Endothelial cell (in vitro differentiated cells): ENCODE results near the gene VTI1A. TPM values are rescaled to one million over a fixed set of nuclear protein-coding genes. Genes with fewer than 3 reads are reported as not detected.

Experiments used
- DNase-seq: peaks from one replicate; pipeline ENCODE4 v3.0.0; 2021; ENCODE audit warnings: low spot score
- H3K27ac Mint-ChIP-seq: one replicate; pipeline ENCODE4 v1.8.0; 2021; ENCODE audit warnings: mixed read lengths, inconsistent platforms; ENCODE audit not compliant: unreplicated experiment
- H3K27me3 Mint-ChIP-seq: one replicate; pipeline ENCODE4 v1.8.0; 2021; ENCODE audit warnings: mild to moderate bottlenecking, moderate library complexity, mixed read lengths, inconsistent platforms; ENCODE audit not compliant: unreplicated experiment
- H3K36me3 Mint-ChIP-seq: one replicate; pipeline ENCODE4 v1.8.0; 2021; ENCODE audit warnings: mild to moderate bottlenecking, low read depth, mixed read lengths, inconsistent platforms; ENCODE audit not compliant: unreplicated experiment
- H3K4me1 Mint-ChIP-seq: one replicate; pipeline ENCODE4 v1.8.0; 2021; ENCODE audit warnings: mild to moderate bottlenecking, mixed read lengths, inconsistent platforms; ENCODE audit not compliant: unreplicated experiment
- H3K4me3 Mint-ChIP-seq: one replicate; pipeline ENCODE4 v1.8.0; 2021; ENCODE audit warnings: mild to moderate bottlenecking, mixed read lengths, inconsistent platforms; ENCODE audit not compliant: unreplicated experiment
- H3K9me3 Mint-ChIP-seq: one replicate; pipeline ENCODE4 v1.8.0; 2021; ENCODE audit warnings: mixed read lengths, inconsistent platforms; ENCODE audit not compliant: unreplicated experiment
- total RNA-seq: library from RNA; stranded (reverse); fragmentation: NEBNext Ultra II Directional; extraction: Animal tissue kit (Norgen Biotek cat#: 25700); gene quantifications from one replicate; pipeline ENCODE4 v1.2.1, GENCODE V29; 2021; ENCODE audit not compliant: unreplicated experiment
- TF ChIP-seq, protein P1 (sequence below): fragments of 200-600 bp; sonication (generic); IDR thresholded peaks from one replicate; pipeline ENCODE4 v1.5.0; 2021; ENCODE audit warnings: antibody characterized with exemption; ENCODE audit not compliant: unreplicated experiment

Gene VTI1A
- total RNA-seq, 1 donor from 2014 or later = 35.4 TPM

- Mint-ChIP-seq H3K27ac (no peak overlapping the region), H3K4me3 (no peak overlapping the region), H3K4me1 (peaks cover 30% of the 10 kb centered on the region), H3K36me3 (peaks cover 8% of the 10 kb centered on the region), H3K9me3 (no peaks in the 10 kb centered on the region), H3K27me3 (peaks cover 3% of the 10 kb centered on the region)
- no peak for DNase-seq
- TF ChIP-seq, protein P1, sequence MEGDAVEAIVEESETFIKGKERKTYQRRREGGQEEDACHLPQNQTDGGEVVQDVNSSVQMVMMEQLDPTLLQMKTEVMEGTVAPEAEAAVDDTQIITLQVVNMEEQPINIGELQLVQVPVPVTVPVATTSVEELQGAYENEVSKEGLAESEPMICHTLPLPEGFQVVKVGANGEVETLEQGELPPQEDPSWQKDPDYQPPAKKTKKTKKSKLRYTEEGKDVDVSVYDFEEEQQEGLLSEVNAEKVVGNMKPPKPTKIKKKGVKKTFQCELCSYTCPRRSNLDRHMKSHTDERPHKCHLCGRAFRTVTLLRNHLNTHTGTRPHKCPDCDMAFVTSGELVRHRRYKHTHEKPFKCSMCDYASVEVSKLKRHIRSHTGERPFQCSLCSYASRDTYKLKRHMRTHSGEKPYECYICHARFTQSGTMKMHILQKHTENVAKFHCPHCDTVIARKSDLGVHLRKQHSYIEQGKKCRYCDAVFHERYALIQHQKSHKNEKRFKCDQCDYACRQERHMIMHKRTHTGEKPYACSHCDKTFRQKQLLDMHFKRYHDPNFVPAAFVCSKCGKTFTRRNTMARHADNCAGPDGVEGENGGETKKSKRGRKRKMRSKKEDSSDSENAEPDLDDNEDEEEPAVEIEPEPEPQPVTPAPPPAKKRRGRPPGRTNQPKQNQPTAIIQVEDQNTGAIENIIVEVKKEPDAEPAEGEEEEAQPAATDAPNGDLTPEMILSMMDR = no peak
Measured at GRCh38 chr10:112820320-112820719, 373.3 kb downstream of the VTI1A start.

DNA sequence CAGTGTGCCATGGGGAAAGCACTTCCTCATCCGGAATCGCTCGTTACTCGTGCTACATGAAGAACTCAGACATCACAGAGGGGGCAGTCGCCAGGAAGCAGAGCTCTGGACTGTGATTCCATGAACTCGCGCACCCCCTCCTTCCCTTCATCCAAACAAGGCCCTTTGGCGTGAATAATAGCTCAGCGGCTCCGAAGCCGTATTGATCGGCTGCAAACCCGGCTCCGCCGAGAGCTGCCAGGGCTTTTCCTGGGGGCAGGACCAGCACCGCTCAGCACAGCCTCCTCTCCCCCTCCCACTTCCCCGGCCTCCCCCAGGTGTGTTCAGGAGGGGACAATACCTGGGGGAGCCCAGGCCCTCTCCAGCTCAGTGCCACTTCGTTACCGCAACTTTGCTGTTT, 374.0 kb downstream of the VTI1A start:
- no peak overlapping the region for H3K4me3 Mint-ChIP-seq
- peaks cover 3% of the 10 kb centered on the region for H3K27me3 Mint-ChIP-seq
- H3K9me3 Mint-ChIP-seq = no peaks in the 10 kb centered on the region
- no peak for DNase-seq
- TF ChIP-seq, protein P1 = no peak
- H3K36me3 Mint-ChIP-seq = peaks cover 8% of the 10 kb centered on the region
- H3K27ac Mint-ChIP-seq = no peak overlapping the region
- H3K4me1 Mint-ChIP-seq = peaks cover 23% of the 10 kb centered on the region

DNA sequence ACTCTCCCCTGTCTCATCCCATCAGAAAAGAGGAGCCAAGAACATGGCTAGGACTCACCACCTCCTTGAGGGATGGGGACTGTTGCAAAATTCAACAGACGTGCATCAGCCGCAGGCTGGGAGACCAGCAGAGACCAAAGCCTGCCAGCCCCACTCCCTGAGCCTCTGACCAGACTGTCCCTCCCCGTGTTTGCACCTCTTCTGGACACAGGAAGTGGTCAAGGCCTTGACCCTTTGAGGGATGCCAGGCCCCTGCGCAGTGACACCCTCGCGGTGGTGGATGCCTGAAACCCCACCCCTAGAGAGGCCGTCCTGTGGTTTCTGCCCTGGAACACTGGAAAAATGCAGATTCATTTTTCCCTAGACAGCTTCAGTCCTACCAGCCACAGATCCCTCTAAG, 374.6 kb downstream of the VTI1A start:
- TF ChIP-seq, protein P1 = no peak

DNA sequence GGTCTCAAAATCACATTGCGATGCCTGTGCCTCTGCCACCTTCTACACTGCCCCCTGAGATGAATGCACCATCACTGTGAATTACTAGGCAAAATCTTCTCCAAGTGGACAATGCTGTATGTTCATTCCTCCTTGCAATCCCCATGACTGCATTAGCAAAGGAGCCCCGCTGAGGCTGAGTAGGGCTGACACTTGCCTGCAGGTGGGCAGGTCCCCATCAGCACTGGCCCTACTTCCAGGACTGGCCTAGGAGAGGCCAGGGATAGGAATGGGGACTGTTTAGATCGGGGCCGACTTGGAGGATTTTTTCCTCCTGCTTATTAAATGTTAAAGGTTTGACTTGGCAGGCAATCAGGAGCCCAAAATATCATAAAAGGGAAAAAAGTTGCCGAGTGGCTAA, 376.0 kb downstream of the VTI1A start:
- H3K4me1 Mint-ChIP-seq = peaks cover 6% of the 10 kb centered on the region
- H3K27ac Mint-ChIP-seq = no peak overlapping the region
- TF ChIP-seq, protein P1 = no peak
- H3K4me3 Mint-ChIP-seq = no peak overlapping the region
- DNase-seq = no peak
- peaks cover 3% of the 10 kb centered on the region for H3K27me3 Mint-ChIP-seq
- peaks cover 8% of the 10 kb centered on the region for H3K36me3 Mint-ChIP-seq
- H3K9me3 Mint-ChIP-seq = no peaks in the 10 kb centered on the region

More for the DNA sequence above, 374.6 kb downstream of the VTI1A start:
- Mint-ChIP-seq H3K27ac (no peak overlapping the region), H3K4me3 (no peak overlapping the region), H3K36me3 (peaks cover 8% of the 10 kb centered on the region), H3K27me3 (peaks cover 3% of the 10 kb centered on the region), H3K9me3 (no peaks in the 10 kb centered on the region), H3K4me1 (peaks cover 16% of the 10 kb centered on the region)
- DNase-seq = no peak

DNA sequence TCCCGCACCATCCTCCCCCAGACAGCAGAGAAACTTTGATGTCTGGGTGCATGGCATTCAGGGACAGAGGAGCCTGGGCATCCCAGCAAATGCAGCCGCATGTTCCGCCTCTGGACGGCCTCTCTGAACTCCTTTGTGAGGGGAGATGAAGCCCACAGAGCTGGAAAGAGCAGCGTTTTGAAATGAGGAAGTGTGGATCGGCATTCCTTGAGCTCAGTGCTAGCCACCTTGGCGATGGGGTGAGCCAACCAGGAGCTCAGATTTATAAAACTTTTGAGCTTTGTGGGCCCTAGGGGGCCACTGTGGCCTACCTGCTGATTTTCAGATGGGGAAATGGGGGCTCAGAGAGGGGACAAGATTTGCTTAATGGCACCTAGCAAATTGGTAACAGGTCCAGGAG, 376.6 kb downstream of the VTI1A start:
- H3K4me3 Mint-ChIP-seq = no peak overlapping the region
- H3K27ac Mint-ChIP-seq = no peak overlapping the region
- no peaks in the 10 kb centered on the region for H3K9me3 Mint-ChIP-seq
- peaks cover 8% of the 10 kb centered on the region for H3K36me3 Mint-ChIP-seq
- peaks cover 6% of the 10 kb centered on the region for H3K4me1 Mint-ChIP-seq
- peaks cover 3% of the 10 kb centered on the region for H3K27me3 Mint-ChIP-seq
- DNase-seq = no peak
- TF ChIP-seq, protein P1 = no peak
